Placental epithelial cell (primary cell): Measurements from ENCODE around the gene SMARCA1. TPM values are rescaled to one million over a fixed set of nuclear protein-coding genes. Genes with fewer than 3 reads are reported as not detected.

Experiments used
- small RNA-seq: library from RNA; depleted of rRNA; stranded (forward); fragments of <200 nt; gene quantifications from one replicate; pipeline ENCODE3, GENCODE V24; 2012
- total RNA-seq: library from RNA; depleted of rRNA; stranded (reverse); fragments of >200 nt; gene quantifications from 2 replicates; pipeline ENCODE4 v1.2.3, GENCODE V29; 2012

Gene SMARCA1
- total RNA-seq = 48.7 and 92.3 TPM in 2 replicates

GRCh38 chrX:129523079-129523911 lies at the start of gene SMARCA1:
TSS of gene SMARCA1 (minus strand) at chrX:129523490. CDS start at chrX:129523370, 120 bp downstream.

GRCh38 chrX:129540068-129540653 lies 16.9 kb upstream of the SMARCA1 start, which contains the start of gene OCRL:
TSS of gene OCRL (plus strand) at chrX:129540259. CDS start at chrX:129540440, 181 bp downstream.

Small RNAs within 50 kb of the gene (small RNA-seq; reads per million reads assigned to genes)
- gene RF01169 (not detected), gene RNA5SP513 (not detected), gene RPS26P56 (not detected)

Other genes starting within 250 kb of the SMARCA1 start
- gene OCRL, start 16.8 kb upstream of the SMARCA1 start, total RNA-seq = 14.5 and 16.3 TPM in 2 replicates
- gene APLN, start 131.5 kb upstream of the SMARCA1 start, total RNA-seq = 0.11 TPM in 1 of 2 replicates, not detected in the other
- 0.43 and 5.1 TPM in 2 replicates for gene XPNPEP2, start 215.5 kb upstream of the SMARCA1 start, total RNA-seq